HUDEP-2 (cell line): ENCODE data around the gene DNAJC7.
"Not testable (repeated sequence)": the region's sequence is repeated elsewhere in the genome, so short reads cannot be mapped to it uniquely, and the experiment has no call there.

Source experiments
- DNase-seq, 76 experiments: peaks; one replicate each; lab custom pipeline; 2025; ENCODE audit not compliant: unreplicated experiment in 76 of 76; lab: John Stamatoyannopoulos, UW

The DNAJC7 gene

DNA sequence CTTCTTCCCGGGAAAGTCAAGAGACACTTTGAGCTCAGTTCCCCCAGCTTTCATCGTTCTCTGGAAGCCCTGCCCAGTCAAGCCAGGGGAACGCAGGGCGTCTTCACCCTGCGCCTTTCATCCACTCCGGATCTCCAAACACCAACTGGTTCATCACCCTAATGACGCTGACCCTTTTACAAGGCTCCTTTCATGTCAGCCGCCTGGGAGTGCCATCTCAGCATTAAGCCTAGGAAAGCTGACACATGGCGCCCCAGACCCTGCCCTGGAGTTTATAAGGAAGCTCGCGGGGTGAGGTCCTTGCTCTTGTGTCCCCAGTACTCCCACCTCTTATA, 594 bp upstream of the DNAJC7 start:
- DNase-seq: peak in 16 of 76 experiments; percentile 21 to 76 (median 54)

DNA sequence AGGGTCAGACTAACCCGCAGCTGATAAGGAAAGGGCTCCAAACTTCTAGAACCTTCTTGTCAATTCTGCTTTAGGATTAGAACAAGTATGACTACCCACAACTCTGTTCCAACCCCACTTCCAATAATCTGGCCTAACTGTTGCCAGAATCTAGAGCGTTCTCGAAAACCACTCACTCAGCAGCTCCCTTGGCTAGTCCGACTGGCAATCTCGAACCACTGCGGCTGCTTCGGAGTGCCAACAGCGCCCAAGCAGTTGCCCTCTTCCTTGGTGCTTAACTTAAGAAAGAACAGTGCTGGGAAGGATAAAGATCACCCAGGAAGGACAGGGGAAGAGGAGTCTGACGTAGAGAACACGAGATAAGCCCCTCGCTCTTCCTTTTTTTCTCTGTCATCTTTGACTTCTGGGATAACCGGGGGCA, 818 bp downstream of the DNAJC7 start:
- peak in 20 of 76 experiments; percentile 3 to 62 (median 23) for DNase-seq

DNA sequence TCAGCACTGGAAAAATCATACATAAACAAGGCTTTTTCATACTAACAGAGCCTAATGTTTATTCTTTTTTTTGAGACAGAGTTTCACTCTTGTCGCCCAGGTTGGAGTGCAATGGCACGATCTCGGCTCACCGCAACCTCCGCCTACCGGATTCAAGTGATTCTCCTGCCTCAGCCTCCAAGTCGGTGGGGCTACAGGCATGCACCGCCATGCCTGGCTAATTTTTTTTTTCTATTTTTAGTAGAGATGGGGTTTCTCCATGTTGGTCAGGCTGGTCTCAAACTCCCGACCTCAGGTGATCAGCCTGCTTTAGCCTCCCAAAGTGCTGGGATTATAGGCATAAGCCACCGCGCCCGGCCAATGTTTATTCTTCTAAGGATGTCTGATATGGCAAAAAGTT, 3.5 kb downstream of the DNAJC7 start:
- not testable (repeated sequence) for DNase-seq

DNA sequence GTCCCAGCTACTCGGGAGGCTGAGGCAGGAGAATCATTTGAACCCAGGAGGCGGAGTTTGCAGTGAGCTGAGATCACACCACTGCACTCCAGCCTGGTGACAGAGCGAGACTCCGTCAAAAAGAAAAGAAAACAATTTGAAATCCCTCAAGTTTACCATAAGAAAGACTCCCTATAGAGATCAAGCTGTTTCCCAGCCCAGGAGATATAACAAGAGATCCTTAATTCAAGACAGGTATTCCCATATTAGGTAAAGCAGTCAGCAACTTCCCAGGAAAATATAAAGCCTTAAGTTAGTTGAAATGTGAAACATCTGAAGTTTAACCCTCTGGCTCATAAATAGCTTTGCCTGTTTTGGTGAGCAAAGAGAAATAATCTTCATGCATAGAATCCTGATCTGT, 4.9 kb downstream of the DNAJC7 start:
- DNase-seq: not testable (repeated sequence)

DNA sequence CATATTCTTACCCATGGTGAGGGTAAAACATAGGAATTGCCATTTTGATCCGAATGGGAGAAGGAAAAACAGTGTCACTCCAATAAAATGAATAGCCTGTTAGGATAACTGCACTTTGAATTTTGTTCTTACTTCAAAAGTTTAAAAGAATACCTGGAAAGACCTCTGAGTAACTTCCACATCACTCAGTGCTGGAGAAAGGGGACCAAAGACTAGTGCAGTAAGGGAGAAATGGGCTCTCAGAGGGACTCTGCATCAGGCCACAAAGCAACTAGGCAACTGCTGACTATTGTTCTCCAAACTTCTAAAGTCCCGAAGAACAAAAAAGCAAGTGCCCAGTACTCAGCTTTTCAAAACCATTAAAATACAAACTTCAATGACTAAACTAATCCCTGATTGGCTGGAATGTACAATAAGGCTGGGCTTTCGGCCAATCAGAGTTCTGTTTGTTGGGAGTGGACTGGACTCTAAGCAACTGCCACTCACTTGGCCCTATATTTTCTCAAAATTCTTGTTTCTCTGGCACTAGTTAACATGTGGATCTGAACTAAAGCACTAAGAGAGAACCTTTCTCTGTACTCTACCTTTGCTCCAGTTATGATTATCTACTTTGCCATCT, 6.2 kb downstream of the DNAJC7 start:
- peak in 9 of 76 experiments; percentile 5 to 37 (median 10) for DNase-seq

DNA sequence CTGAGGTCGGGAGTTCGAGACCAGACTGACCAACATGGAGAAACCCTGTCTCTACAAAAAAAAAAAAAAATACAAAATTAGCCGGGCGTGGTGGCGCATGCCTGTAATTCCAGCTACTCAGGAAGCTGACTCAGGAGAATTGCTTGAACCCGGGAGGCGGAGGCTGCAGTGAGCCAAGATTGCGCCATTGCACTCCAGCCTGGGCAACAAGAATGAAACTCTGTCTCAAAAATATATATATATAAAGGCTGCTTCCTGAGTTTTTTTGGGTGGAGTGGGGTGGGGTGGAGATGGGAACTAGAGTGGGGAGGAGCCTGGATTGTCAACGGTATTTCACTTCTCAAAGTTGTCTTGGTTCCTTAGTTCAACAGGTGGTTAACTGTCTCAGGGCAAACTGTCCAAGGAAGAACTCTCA, 7.0 kb downstream of the DNAJC7 start:
- DNase-seq: not testable (repeated sequence)

DNA sequence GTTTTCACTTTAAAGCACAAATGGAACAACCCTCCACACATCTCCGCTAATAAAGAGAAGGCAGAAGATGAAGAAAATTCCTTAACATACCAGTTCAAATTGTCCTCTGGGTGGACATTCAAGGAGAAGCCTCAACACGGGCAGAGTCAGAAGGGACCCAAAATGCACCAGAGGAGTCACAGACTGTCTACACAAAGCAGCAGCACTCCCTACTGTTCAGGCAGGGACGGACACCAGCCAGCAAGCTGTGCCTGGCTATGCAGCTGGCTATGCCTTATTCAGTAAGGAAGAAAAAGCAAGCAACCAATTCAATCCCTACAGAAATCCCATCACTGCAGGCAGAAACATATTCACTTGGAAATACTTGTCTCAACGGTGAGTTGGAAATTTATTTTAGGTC, 8.1 kb downstream of the DNAJC7 start:
- peak in 4 of 76 experiments; percentile 4 to 10 (median 8) for DNase-seq

DNA sequence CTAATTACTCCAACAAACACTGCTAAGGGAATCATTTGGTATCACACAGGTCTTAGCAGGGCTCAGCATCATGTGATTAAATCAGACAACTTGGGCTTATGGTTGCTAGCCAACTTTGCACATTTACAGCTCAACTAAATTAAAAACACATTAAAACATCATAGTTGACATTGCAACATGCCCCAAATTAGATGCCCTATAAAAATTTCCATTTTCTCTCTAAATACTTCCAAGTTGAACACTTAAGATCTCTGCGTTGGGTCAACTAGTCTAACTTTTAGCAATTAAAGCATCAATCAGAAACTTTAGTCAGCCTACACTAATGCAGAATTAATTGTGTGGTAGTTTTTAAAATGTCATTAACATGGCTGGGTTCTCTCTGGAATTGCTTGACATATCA, 12.1 kb downstream of the DNAJC7 start:
- DNase-seq: no peak

DNA sequence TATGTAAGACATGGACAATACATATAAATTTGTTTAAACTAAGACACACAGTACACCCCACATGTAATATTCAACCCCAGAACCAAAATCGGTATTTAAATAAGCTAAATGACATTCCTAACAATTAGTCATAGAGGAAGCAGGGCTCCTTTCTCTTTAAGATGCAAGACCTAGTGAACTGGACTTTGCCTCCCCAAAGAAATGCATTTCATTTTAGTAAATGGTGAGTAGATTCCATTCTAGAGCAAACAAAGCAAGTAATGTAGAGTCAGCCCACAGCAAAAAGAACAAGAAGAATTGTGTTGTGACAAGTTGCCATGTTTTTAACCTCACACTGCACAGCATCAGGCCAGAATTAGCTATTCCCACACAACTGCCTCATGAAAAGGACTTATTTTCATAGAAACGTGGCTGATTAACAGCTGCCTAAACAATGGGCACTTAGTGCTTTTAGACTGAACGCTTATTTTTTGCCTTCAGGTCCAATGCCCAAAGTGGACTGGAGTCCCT, 14.4 kb downstream of the DNAJC7 start:
- no peak for DNase-seq

DNA sequence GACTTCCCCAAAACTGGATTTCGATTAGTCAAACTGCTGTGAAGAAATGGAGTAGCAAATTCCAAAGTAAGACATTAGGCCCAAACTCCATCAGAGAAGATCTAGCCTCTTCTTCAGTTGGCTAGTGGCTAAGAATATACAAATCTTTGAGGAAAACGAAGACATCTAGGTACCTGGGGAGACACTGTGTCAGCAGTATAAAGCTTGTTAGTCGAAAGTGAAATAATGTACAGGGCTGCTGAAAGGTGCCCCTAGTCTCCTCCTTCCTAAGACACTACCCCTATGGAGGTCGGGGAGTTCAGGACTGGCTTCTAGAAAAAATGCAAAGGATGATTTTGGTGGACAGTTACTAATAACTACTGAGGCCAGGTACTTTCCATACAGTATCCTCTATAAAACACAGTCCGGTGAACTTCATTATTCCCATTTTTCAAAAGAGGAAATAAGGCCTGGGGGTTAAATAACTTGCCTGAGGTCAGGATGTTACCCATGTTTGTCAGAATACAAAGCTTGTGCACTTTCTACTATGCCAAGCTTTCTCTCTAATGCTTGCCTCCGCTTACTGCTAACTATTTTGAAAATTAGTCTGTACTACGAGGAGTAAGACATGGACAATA, 15.0 kb downstream of the DNAJC7 start:
- DNase-seq: no peak

DNA sequence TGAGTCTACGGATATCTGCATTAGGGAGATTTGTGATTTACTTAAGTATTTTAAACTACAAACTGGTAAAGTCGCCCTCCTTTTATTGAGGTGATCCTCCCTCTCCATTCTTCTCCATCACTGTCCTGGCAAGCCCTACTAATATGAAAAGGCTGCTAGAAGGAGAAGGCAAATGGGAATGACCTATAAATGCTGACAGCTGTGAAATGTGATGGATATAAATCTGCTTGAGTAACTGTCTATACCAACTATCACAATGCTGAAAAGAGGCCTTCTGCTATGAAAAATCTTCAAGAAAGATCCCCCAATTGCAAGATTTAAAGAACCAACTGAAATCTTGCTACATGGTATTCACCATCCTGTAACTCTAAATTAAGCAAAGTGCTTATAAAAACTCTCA, 15.5 kb downstream of the DNAJC7 start:
- DNase-seq: no peak

DNA sequence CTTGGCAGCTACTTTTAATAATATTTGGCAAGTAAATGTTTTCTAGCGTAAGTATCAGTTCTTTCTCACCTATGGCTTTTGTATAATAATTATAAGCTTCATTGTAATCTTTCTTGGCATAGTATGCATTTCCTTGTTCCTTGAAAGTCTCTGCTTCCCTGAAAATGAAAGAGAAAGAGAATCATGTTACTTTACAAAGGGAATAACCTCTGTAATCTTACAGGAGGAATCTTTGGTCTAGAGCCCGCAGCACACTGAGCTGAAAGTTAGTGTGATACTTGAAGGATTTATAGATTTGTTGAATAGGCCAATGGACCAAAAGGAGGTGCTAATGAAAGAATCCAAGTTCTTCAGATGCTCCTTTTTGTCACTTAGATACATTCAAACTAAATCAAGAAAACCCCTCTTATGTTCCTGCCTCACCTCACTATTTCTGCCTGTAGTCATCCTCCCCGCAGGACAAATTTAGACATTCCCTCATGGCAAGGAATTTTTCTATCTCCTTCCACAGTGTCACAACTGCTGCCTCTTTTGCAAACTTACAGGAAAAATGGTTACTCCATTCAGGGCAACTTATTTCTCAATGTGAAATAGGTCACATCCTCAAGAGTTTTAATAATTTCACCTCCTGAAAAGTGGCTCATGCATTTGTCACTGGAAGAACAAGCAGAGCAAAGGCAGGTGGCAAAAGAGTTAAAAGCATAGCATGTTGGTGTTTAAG, 16.7 kb downstream of the DNAJC7 start:
- DNase-seq: no peak

DNA sequence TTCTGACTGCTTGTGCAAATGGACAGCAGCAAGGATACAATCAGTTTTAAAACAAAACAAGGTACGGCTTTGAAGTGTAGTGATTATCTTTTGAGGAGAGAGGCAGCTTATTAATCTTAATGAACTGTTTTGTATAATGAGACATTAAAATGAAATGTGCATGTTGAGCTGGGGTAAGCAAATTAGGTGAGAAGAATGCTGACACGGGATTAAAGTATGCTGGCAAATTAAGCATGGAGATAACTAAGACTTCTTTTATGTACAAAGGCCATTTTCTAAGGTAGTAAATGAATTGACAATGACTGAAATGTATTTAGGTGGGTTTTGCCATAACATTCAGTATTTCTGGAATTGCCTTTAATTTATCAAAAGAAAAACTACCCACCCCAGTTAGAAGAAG, 18.7 kb downstream of the DNAJC7 start:
- no peak for DNase-seq

DNA sequence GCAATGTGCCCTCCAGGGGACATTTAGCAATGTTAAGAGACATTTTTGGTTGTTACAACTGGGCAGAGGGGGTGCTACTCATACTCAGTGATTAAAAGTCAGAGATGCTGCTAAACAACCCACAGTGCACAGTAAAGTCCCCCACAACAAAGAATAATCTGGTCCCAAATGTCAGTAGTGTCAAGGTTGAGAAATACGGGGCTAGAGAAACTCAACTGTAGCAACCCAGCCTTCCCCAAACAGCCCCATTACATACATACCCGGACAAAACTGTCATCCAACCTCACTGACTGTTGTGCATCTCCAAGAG, 20.4 kb downstream of the DNAJC7 start:
- no peak for DNase-seq

DNA sequence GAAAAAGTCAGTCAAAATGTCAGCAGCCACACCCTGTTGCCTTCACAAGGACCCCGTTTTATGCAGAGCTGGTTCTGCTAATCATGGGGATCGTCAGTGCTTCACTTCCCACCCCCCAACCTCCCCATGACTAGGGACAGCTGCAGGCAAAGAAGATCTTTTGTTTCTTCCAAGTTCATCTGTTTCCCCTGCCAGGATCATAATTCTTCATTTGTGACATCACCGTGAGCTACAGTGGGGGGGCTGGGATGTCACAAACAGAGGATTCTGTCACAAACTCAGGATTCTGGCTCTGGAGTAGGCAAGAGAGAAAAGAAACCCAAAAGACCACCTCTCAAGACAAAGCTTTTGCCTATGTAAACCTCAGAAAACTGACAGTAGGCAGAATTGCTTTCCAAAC, 24.7 kb downstream of the DNAJC7 start:
- no peak for DNase-seq

DNA sequence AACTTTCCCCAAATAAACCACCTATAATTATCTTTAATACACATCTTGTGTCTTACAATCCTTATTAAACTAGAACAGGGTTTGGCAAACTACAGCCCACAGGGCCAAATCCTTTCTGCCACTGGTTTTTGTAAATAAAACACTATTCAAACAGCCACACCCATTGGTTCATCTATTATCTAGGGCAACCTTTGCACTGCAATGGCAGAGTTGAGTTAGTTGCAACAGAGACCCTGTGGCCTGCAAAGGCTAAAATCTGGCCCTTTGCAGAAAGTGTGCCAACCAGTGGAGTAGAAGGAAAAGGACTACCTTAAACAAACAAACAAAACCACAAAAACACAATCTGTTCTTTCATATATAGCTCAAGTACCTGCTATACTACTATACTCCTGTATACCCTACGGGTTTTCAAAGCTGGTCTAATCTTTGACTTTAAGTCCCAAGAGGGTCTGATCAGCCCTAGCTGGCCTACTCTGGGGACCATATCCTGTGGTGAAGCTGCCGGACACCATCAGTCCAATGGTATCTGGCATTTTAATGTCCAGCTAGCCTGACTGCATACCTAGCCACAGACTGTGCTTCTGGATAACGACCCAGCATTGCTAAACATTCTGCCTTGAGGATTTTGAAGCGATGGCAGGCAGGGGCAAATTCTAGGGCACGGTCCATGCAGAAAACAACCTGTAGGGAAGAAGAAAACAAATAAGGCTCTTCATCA, 27.4 kb downstream of the DNAJC7 start:
- no peak for DNase-seq

DNA sequence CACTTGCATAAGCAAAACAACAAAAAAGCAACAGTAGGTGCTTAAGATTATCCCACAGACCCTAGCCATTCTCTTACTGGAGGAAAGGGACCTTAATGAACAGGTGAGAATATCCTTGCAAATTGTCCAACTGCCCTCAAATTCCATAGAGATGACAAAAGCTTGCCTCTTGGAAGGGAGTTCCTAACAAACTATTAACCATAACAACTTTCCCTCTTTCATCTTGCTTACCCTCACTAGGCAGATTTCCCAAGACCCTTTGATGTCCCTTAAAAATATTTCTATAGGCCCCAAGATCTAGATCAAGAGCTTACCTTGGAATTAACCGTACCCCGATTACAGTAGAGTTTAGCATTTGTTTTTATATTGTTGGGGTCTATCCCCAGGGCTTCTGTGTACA, 28.8 kb downstream of the DNAJC7 start:
- no peak for DNase-seq

DNA sequence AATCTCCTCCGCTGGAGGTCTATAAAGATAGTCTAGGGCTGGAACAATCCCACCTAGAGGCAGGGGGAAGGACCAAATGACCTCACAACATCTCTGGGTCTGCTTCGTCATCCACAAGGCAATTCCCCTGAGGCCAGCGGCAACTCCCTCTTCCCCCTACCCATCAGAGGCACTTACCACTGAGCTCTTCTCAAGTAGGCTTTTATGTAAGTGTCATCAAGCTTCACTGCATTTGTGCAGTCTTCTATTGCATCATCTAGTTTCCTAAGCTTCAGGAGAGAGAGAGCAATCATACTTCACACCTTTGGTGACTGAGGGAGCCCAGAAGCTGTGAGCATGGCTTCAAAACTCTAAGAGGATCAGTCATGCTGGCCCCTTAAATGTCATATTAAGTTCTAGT, 29.6 kb downstream of the DNAJC7 start:
- no peak for DNase-seq

DNA sequence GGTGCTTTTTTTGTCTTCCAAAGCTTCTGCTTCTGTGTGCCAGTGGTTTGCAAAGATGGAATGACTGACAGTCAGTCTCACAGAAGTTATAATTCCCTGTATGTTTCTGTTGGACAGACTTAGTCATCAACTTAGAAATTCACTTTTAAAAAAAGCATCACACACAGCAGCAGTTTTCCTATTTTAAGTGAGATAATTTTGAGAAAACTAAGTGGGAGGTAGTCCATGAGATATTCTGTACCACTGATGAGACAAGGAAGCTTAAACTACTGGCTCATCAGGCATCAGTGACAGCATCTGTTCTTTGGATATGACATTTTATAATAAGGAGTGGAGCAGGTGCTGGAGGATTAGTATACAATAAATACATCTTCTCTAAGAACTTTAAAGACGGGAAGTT, 30.6 kb downstream of the DNAJC7 start:
- no peak for DNase-seq

DNA sequence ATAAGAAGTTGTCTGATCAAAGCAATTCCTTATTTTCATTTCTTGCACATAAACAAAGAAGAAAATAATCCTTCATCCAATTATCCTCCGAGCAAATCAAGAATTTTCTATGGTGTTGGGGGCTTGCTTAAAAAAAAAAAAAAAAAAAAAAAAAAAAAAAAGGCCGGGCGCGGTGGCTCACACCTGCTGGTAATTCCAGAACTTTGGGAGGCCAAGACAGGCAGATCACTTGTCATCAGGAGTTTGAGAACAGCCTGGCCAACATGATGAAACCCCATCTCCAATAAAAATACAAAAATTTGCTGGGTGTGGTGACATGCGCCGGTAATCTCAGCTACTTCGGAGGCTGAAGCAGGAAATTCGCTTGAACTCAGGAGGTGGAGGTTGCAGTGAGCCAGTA, 31.3 kb downstream of the DNAJC7 start:
- no peak for DNase-seq

DNA sequence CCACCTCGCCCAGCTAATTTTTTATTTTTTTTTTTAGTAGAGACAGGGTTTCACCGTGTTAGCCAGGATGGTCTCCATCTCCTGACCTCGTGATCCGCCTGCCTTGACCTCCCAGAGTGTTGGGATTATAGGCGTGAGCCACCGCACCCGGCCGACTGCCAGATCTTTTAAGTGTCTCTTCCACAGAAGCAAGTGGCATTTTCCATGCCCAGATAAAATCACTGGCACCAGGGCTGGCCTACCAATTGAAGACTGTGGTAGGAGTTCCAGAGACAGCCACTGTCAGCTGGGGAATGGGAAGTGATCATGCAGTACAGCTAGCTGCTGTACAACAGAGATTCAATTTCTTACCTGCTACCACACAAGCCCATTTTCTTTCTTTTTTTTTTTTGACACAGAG, 32.8 kb downstream of the DNAJC7 start:
- no peak for DNase-seq
